Liver (tissue), 9 donors: ENCODE results near the gene SELENOF. TPM values are rescaled to one million over a fixed set of nuclear protein-coding genes. Genes with fewer than 3 reads are reported as not detected.
"Not testable (repeated sequence)": the region's sequence is repeated elsewhere in the genome, so short reads cannot be mapped to it uniquely, and the experiment has no call there.

Experiments used
- DNase-seq: peaks from one replicate; pipeline ENCODE4 v3.0.0-alpha.2; 2017; ENCODE audit warnings: low spot score
- H3K27ac ChIP-seq, 2 donors: one replicate each; pipeline ENCODE4 v1.7.0; 2013; ENCODE audit warnings: inconsistent platforms in 2 of 2, low read length in 2 of 2, control low read depth in 1 of 2, low read depth in 1 of 2, mild to moderate bottlenecking in 1 of 2
- H3K27me3 ChIP-seq, 4 donors: one replicate each; pipeline versions ENCODE4 v1.6.1 to v1.7.0; 2013; ENCODE audit warnings: low read length in 3 of 4, inconsistent platforms in 1 of 4, mild to moderate bottlenecking in 1 of 4, moderate library complexity in 1 of 4; ENCODE audit not compliant: control insufficient read depth in 4 of 4, insufficient read depth in 4 of 4
- H3K36me3 ChIP-seq, 4 donors: one replicate each; pipeline versions ENCODE4 v1.6.1 to v1.7.0; 2013; ENCODE audit warnings: low read length in 3 of 4, mild to moderate bottlenecking in 3 of 4, low read depth in 1 of 4, moderate library complexity in 1 of 4; ENCODE audit not compliant: control insufficient read depth in 4 of 4, insufficient read depth in 3 of 4
- H3K4me1 ChIP-seq, 4 donors: one replicate each; pipeline versions ENCODE4 v1.6.1 to v1.7.0; 2013; ENCODE audit warnings: low read length in 3 of 4, mild to moderate bottlenecking in 3 of 4, moderate library complexity in 1 of 4; ENCODE audit not compliant: control insufficient read depth in 4 of 4, insufficient read depth in 4 of 4
- H3K4me3 ChIP-seq, 3 donors: one replicate each; pipeline versions ENCODE4 v1.6.1 to v1.7.0; 2013; ENCODE audit warnings: low read length in 3 of 3, control low read depth in 1 of 3, low read depth in 1 of 3, mild to moderate bottlenecking in 1 of 3
- H3K9ac ChIP-seq, 2 donors: one replicate each; pipeline ENCODE4 v1.7.0; 2013; ENCODE audit warnings: low read length in 2 of 2, mild to moderate bottlenecking in 2 of 2, moderate library complexity in 2 of 2, control low read depth in 1 of 2, low read depth in 1 of 2
- H3K9me3 ChIP-seq, 4 donors: one replicate each; pipeline versions ENCODE4 v1.6.1 to v1.7.0; 2013; ENCODE audit warnings: low read length in 3 of 4; ENCODE audit not compliant: control insufficient read depth in 4 of 4
- CTCF ChIP-seq: fragments of 150-350 bp; IDR thresholded peaks from 2 replicates; pipeline ENCODE4 v1.5.1; 2017; ENCODE audit warnings: improper control_type of control experiment, low read depth, low read length; ENCODE audit not compliant: missing input control
- EGR1 ChIP-seq, 2 donors: IDR thresholded peaks; 2 replicates each; pipeline ENCODE4 v1.6.1; 2016 to 2018; ENCODE audit warnings: antibody characterized with exemption in 2 of 2, low read depth in 2 of 2
- FOXA1 ChIP-seq: IDR thresholded peaks from 2 replicates; pipeline ENCODE4 v1.6.1; 2016; ENCODE audit warnings: antibody characterized with exemption
- FOXA2 ChIP-seq: IDR thresholded peaks from 2 replicates; pipeline ENCODE4 v1.6.1; 2016; ENCODE audit warnings: antibody characterized with exemption
- MAX ChIP-seq: IDR thresholded peaks from 2 replicates; pipeline ENCODE4 v1.6.1; 2016; ENCODE audit warnings: antibody characterized with exemption
- NR2F2 ChIP-seq: IDR thresholded peaks from 2 replicates; pipeline ENCODE4 v1.6.1; 2016; ENCODE audit warnings: antibody characterized with exemption
- RAD21 ChIP-seq, 2 donors: IDR thresholded peaks; 2 replicates each; pipeline ENCODE4 v1.6.1; 2016; ENCODE audit warnings: antibody characterized with exemption in 2 of 2, mild to moderate bottlenecking in 2 of 2
- REST ChIP-seq: IDR thresholded peaks from 2 replicates; pipeline ENCODE4 v1.6.1; 2016; ENCODE audit warnings: antibody characterized with exemption, mild to moderate bottlenecking
- RXRA ChIP-seq, 2 donors: IDR thresholded peaks; 2 replicates each; pipeline ENCODE4 v1.6.1; 2017 to 2018; ENCODE audit warnings: antibody characterized with exemption in 2 of 2, mild to moderate bottlenecking in 1 of 2
- TAF1 ChIP-seq: conservative IDR thresholded peaks from 2 replicates; pipeline ENCODE4 v1.6.1; 2016; ENCODE audit warnings: antibody characterized with exemption, mild to moderate bottlenecking
- YY1 ChIP-seq: IDR thresholded peaks from 2 replicates; pipeline ENCODE4 v1.6.1; 2016; ENCODE audit warnings: antibody characterized with exemption, mild to moderate bottlenecking
- WGBS: extraction: QIAGEN DNeasy Blood & Tissue Kit; methylation state at CpG from one replicate; pipeline ENCODE4 v1.1.7; 2013; 5-methylcytosine and 5-hydroxymethylcytosine counted together
- polyA plus RNA-seq, 2 donors: library from polyadenylated mRNA; stranded (reverse) in 1 of 2; unstranded in 1 of 2; fragments of 200-250 nt in 1 of 2; fragments of >200 nt in 1 of 2; fragmentation: Nextera tagmentation in 1 of 2; extraction: Ambion mirVana in 1 of 2; gene quantifications; one replicate each; pipeline versions ENCODE4 v1.2.1 to v1.2.3, GENCODE V29; 2013 to 2015
- total RNA-seq, 2 donors: library from RNA; depleted of rRNA; stranded (reverse); fragments of >200 nt; gene quantifications; one replicate each; pipeline ENCODE4 v1.2.3, GENCODE V29; 2014
- TF ChIP-seq, protein P1 (sequence below): IDR thresholded peaks from 2 replicates; pipeline ENCODE4 v1.6.1; 2016; ENCODE audit warnings: antibody characterized with exemption
- TF ChIP-seq, protein P2 (sequence below): IDR thresholded peaks from 2 replicates; pipeline ENCODE4 v1.6.1; 2016; ENCODE audit warnings: antibody characterized with exemption
- donor health status: healthy.
- donor health status: healthy.
- donor health status: healthy.
- donor health status: healthy.
- donor health status: healthy.

SELENOF gene
- total and polyA plus RNA-seq, 4 donors = 80.4 to 143 (median 99.7) TPM

- no peak for DNase-seq
These were observed 8.1 kb downstream of the SELENOF start for GRCh38 chr1:86905875-86906274.

DNA sequence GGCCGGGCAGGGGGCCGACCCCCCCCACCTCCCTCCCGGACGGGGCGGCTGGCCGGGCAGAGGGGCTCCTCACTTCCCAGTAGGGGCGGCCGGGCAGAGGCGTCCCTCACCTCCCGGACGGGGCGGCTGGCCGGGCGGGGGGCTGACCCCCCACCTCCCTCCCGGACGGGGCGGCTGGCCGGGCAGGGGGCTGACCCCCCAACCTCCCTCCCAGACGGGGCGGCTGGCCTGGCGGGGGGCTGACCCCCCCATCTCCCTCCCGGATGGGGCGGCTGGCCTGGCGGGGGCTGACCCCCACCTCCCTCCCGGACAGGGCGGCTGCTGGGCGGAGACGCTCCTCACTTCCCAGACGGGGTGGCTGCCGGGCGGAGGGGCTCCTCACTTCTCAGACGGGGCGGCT, 14.5 kb downstream of the SELENOF start:
- H3K9ac ChIP-seq, H3K9me3 ChIP-seq, H3K27ac ChIP-seq, H3K4me3 ChIP-seq, DNase-seq, H3K4me1 ChIP-seq, H3K27me3 ChIP-seq: not testable (repeated sequence)
- H3K36me3 ChIP-seq = peaks cover 0 to 15% (median under 1%) of the 10 kb centered on the region in 4 donors
- over 99% methylated on average over 24 of the region's 33 CpGs for WGBS

More at GRCh38 chr1:86905875-86906274, 8.1 kb downstream of the SELENOF start:
- Histone ChIP-seq H3K9ac (no peak overlapping the region), H3K27ac (no peak overlapping the region), H3K4me3 (no peak overlapping the region), H3K9me3 (no peaks in the 10 kb centered on the region), H3K27me3 (no peaks in the 10 kb centered on the region), H3K4me1 (peaks cover 0 to 10% (median 4%) of the 10 kb centered on the region in 4 donors), H3K36me3 (peaks cover 0 to 15% (median 2%) of the 10 kb centered on the region in 4 donors)
- TF ChIP-seq RAD21 (IDR thresholded peaks at IDR 0.05) (no peak), FOXA1 (no peak), REST (no peak), FOXA2 (no peak), NR2F2 (no peak), RXRA (IDR thresholded peaks at IDR 0.05) (no peak), MAX (no peak)
- TF ChIP-seq, protein P1, sequence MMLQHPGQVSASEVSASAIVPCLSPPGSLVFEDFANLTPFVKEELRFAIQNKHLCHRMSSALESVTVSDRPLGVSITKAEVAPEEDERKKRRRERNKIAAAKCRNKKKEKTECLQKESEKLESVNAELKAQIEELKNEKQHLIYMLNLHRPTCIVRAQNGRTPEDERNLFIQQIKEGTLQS = no peak
- 40% methylated on average over 1 of the region's 1 CpG for WGBS

DNA sequence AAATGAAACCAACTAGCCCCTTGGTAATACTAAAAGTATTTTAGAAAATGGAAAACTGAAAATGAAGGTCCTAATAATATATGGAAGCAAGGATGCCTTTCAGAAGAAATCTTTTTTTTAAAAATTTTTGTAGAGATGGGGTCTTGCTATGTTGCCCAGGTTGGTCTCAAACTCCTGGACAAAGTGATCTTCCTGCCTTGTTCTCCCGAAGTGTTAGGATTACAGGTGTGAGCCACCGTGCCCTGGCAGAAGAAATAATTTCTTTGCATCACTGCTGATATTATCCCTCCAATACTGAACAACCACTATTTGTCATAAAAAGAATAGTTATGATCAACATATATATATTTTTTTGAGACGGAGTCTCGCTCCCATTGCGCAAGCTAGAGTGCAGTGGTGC, 25.6 kb downstream of the SELENOF start:
- WGBS = over 99% methylated on average over 5 of the region's 5 CpGs
- TF ChIP-seq EGR1 (IDR thresholded peaks at IDR 0.05; ENCODE audit: low read depth in 2 of 2) = no peak
- TF ChIP-seq TAF1 = no peak
- no peak for TF ChIP-seq CTCF
- TF ChIP-seq NR2F2 = no peak
- TF ChIP-seq YY1 = no peak
- TF ChIP-seq, protein P1 = no peak
- TF ChIP-seq, protein P2, sequence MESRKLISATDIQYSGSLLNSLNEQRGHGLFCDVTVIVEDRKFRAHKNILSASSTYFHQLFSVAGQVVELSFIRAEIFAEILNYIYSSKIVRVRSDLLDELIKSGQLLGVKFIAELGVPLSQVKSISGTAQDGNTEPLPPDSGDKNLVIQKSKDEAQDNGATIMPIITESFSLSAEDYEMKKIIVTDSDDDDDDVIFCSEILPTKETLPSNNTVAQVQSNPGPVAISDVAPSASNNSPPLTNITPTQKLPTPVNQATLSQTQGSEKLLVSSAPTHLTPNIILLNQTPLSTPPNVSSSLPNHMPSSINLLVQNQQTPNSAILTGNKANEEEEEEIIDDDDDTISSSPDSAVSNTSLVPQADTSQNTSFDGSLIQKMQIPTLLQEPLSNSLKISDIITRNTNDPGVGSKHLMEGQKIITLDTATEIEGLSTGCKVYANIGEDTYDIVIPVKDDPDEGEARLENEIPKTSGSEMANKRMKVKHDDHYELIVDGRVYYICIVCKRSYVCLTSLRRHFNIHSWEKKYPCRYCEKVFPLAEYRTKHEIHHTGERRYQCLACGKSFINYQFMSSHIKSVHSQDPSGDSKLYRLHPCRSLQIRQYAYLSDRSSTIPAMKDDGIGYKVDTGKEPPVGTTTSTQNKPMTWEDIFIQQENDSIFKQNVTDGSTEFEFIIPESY = no peak
- Histone ChIP-seq H3K4me3 (no peak overlapping the region), H3K27ac (no peak overlapping the region), H3K27me3 (no peaks in the 10 kb centered on the region), H3K9me3 (no peaks in the 10 kb centered on the region), H3K4me1 (no peaks in the 10 kb centered on the region), H3K9ac (no peak overlapping the region), H3K36me3 (peaks cover 0 to 2% (median 0%) of the 10 kb centered on the region in 4 donors)
- no peak for DNase-seq
